HL-60/S4 (cell line): ENCODE measurements around the gene U2AF1L4.

ENCODE experiments used
- in situ Hi-C: fragments of 300-500 bp; cut with MboI; formaldehyde crosslinking; loops from 2 replicates; pipeline ENCODE4 v1.14.3; 2022; ENCODE audit warnings: low sequenced_read_pairs

U2AF1L4 gene

GRCh38 chr19:35757749-35758608, 12.8 kb upstream of the U2AF1L4 start, which contains the start of gene PROSER3:
TSS of gene PROSER3 (plus strand) at chr19:35758176. CDS start at chr19:35758216, 40 bp downstream.
- in situ Hi-C loops, result no loop called here

GRCh38 chr19:35757231-35757748, 12.1 kb upstream of the U2AF1L4 start:
- in situ Hi-C loops, result no loop called here

GRCh38 chr19:35756377-35757230, 11.4 kb upstream of the U2AF1L4 start, which contains the start of gene HSPB6:
TSS of gene HSPB6 (minus strand) at chr19:35757029. CDS start at chr19:35757008, 21 bp downstream.
- in situ Hi-C loops, result no loop called here

GRCh38 chr19:35755550-35756376, 10.5 kb upstream of the U2AF1L4 start:
- in situ Hi-C loops, result no loop called here

- in situ Hi-C loops, result no loop called here
Observed at GRCh38 chr19:35755131-35755549, 9.9 kb upstream of the U2AF1L4 start.

GRCh38 chr19:35754370-35755130, 9.3 kb upstream of the U2AF1L4 start:
- in situ Hi-C loops, result no loop called here

GRCh38 chr19:35753634-35754369, 8.6 kb upstream of the U2AF1L4 start:
- in situ Hi-C loops, result no loop called here

- in situ Hi-C loops, result no loop called here
Observed at GRCh38 chr19:35752746-35753350, 7.6 kb upstream of the U2AF1L4 start.

GRCh38 chr19:35751839-35752745, 6.9 kb upstream of the U2AF1L4 start:
- in situ Hi-C loops, result no loop called here

- in situ Hi-C loops, result no loop called here
Observed at GRCh38 chr19:35750167-35750566, 4.9 kb upstream of the U2AF1L4 start.

GRCh38 chr19:35748106-35749020, 3.1 kb upstream of the U2AF1L4 start, which contains the start of gene LIN37:
TSS of gene LIN37 (plus strand) at chr19:35748576. CDS start at chr19:35748725, 149 bp downstream.
- in situ Hi-C loops, result no loop called here

- in situ Hi-C loops, result no loop called here
Observed at GRCh38 chr19:35746531-35746930, 1.3 kb upstream of the U2AF1L4 start.

GRCh38 chr19:35746087-35746462, 857 bp upstream of the U2AF1L4 start:
- in situ Hi-C loops, result no loop called here

- in situ Hi-C loops, result no loop called here
Observed at GRCh38 chr19:35744430-35745327, 539 bp downstream of the U2AF1L4 start.

- in situ Hi-C loops, result no loop called here
Observed at GRCh38 chr19:35743640-35744429, 1.4 kb downstream of the U2AF1L4 start.
